A673 (cell line): Measurements from ENCODE around the gene AP3S1.
"Not testable (repeated sequence)": the region's sequence is repeated elsewhere in the genome, so short reads cannot be mapped to it uniquely, and the experiment has no call there.

Experiments used
- EZH2 ChIP-seq: fragments of 200-600 bp; sonication (generic); IDR thresholded peaks from 2 replicates; pipeline ENCODE4 v1.6.1; 2017; ENCODE audit warnings: borderline replicate concordance, low read depth, mild to moderate bottlenecking, mixed read lengths, antibody characterized with exemption, low read length; ENCODE audit not compliant: poor library complexity, severe bottlenecking
- TF ChIP-seq, protein P1 (sequence below): fragments of 300-800, 200-600 bp; sonication (generic); conservative IDR thresholded peaks from 2 replicates; pipeline ENCODE4 v1.5.1; 2017; ENCODE audit warnings: low read depth, mild to moderate bottlenecking, antibody characterized with exemption, low read length, moderate library complexity, mixed read lengths

- TF ChIP-seq, protein P1, sequence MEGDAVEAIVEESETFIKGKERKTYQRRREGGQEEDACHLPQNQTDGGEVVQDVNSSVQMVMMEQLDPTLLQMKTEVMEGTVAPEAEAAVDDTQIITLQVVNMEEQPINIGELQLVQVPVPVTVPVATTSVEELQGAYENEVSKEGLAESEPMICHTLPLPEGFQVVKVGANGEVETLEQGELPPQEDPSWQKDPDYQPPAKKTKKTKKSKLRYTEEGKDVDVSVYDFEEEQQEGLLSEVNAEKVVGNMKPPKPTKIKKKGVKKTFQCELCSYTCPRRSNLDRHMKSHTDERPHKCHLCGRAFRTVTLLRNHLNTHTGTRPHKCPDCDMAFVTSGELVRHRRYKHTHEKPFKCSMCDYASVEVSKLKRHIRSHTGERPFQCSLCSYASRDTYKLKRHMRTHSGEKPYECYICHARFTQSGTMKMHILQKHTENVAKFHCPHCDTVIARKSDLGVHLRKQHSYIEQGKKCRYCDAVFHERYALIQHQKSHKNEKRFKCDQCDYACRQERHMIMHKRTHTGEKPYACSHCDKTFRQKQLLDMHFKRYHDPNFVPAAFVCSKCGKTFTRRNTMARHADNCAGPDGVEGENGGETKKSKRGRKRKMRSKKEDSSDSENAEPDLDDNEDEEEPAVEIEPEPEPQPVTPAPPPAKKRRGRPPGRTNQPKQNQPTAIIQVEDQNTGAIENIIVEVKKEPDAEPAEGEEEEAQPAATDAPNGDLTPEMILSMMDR = not testable (repeated sequence)
- TF ChIP-seq EZH2 = not testable (repeated sequence)
These were observed 72.1 kb downstream of the AP3S1 start for GRCh38 chr5:115913623-115914400.
